Ovary (tissue), 9 donors: ENCODE data around the gene GSK3B. TPM values are rescaled to one million over a fixed set of nuclear protein-coding genes. Genes with fewer than 3 reads are reported as not detected.

ENCODE experiments used
- DNase-seq, 5 donors: peaks; one replicate each; pipeline ENCODE4 v3.0.0-alpha.2; 2019 to 2020
- H3K27ac ChIP-seq, 2 donors: fragments of 200-600 bp; one replicate each; pipeline versions ENCODE4 v1.5.1 to v1.8.0; 2019 to 2022
- H3K27me3 ChIP-seq: fragments of 200-600 bp; one replicate; pipeline ENCODE4 v1.8.0; 2022
- H3K36me3 ChIP-seq: fragments of 200-600 bp; sonication (generic); one replicate; pipeline ENCODE4 v1.5.1; 2019
- H3K4me1 ChIP-seq: one replicate; pipeline ENCODE4 v1.8.1; 2013; ENCODE audit warnings: mild to moderate bottlenecking, moderate library complexity; ENCODE audit not compliant: insufficient read depth
- H3K4me3 ChIP-seq: fragments of 200-600 bp; sonication (generic); one replicate; pipeline ENCODE4 v1.5.1; 2017
- H3K9me3 ChIP-seq, 2 donors: fragments of 200-600 bp in 1 of 2; sonication (generic) in 1 of 2; one replicate each; pipeline versions ENCODE4 v1.5.1 to v1.8.1; 2013 to 2019; ENCODE audit warnings: mild to moderate bottlenecking in 1 of 2, moderate library complexity in 1 of 2
- EP300 ChIP-seq: sonication (generic); formaldehyde crosslinking; IDR thresholded peaks from one replicate; pipeline ENCODE4 v1.6.1; 2017; ENCODE audit warnings: antibody characterized with exemption
- POLR2A ChIP-seq: fragments of 450-650 bp; IDR thresholded peaks from one replicate; pipeline ENCODE4 v1.6.1; 2017; ENCODE audit warnings: antibody characterized with exemption, mild to moderate bottlenecking, moderate library complexity
- WGBS, 3 donors: extraction: QIAGEN DNeasy Blood & Tissue Kit in 1 of 3; methylation state at CpG; one replicate each; pipeline versions ENCODE4 v1.1.5 to v1.1.7; 2013 to 2017; 5-methylcytosine and 5-hydroxymethylcytosine counted together
- intact Hi-C, 4 donors: fragments of 100-400 bp; cut with DNase I; formaldehyde crosslinking; loops; one replicate each; pipeline versions ENCODE4 v1.11.0 to v1.15.1; 2022 to 2023
- polyA plus RNA-seq, 2 donors: library from polyadenylated mRNA; stranded (reverse); fragments of 200-250 nt in 1 of 2; fragments of 350-450 nt in 1 of 2; fragmentation: Illumina TruSeq in 1 of 2; extraction: RNeasy Lipid Tissue Mini Kit (QIAGEN cat#74804) in 1 of 2; gene quantifications; one replicate each; pipeline ENCODE4 v1.2.3, GENCODE V29; 2013 to 2014
- total RNA-seq, 7 donors: library from RNA; depleted of rRNA in 2 of 7; stranded (reverse); fragments of >200 nt in 2 of 7; fragmentation: NEBNext Ultra II Directional in 3 of 7; extraction: Animal tissue kit (Norgen Biotek cat#: 25700) in 3 of 7; gene quantifications; one replicate each; pipeline versions ENCODE4 v1.1.0 to v1.2.4, GENCODE V29; 2016 to 2023
- TF ChIP-seq, protein P1 (sequence below), 3 donors: fragments of 450-650 bp in 2 of 3; fragments of 200-600 bp in 1 of 3; IDR thresholded peaks; one replicate each; pipeline versions ENCODE4 v1.5.1 to v1.8.0; 2016 to 2022; ENCODE audit warnings: antibody characterized with exemption in 3 of 3, mild to moderate bottlenecking in 1 of 3
- donor health status: DM: no; HTN: no; CAD: no; lungs with moderate emphysema.
- donor health status: DM: no; HTN: no; CAD: no.
- donor health status: Bipolar disorder and iron deficiency.
- donor health status: DM: yes; HTN: yes; CAD: no.
- donor health status: DM: no; HTN: no; CAD: no.
- donor health status: DM: yes; HTN: yes; CAD: no.

Gene GSK3B
- total and polyA plus RNA-seq, 9 donors = 8.3 to 38.4 (median 25.3) TPM

DNA sequence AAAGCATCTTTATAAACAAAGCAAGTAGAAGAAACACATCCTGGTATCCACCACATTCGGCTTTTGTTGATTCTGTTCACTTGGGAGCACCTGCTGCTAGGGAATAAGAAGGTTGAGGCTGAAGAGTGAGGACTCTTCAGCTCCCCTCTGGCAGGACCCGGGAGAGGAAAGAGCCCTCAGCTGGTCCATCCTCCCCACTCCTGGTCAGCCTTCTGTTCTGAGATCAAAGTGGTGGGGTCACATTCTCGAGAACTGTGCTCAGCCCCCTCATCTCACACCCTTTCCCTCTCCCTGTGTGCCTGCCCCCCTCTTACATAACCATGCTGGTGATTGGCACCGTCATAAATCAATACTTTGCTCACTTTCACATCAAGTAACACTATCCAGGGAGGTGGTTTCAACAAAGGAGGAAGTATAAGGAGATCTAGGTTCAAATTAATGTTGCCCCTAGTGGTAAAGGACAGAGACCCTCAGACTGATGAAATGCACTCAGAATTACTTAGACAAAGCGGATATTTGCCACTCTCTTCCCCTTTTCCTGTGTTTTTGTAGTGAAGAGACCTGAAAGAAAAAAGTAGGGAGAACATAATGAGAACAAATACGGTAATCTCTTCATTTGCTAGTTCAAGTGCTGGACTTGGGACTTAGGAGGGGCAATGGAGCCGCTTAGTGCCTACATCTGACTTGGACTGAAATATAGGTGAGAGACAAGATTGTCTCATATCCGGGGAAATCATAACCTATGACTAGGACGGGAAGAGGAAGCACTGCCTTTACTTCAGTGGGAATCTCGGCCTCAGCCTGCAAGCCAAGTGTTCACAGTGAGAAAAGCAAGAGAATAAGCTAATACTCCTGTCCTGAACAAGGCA is 312.7 kb downstream of the GSK3B start, which contains the start of gene NR1I2:
TSS of gene NR1I2 (plus strand) at position 772 of the 869 bp plus-strand sequence.
- H3K27me3 ChIP-seq = no peaks in the 10 kb centered on the region
- intact Hi-C loops = no loop called here
- H3K4me3 ChIP-seq = no peak within 1 kb of the TSS
- H3K9me3 ChIP-seq = no peaks in the 10 kb centered on the region
- 81 to 89% (median 84%) methylated on average over 10 of the region's 10 CpGs for WGBS, 3 donors
- no peaks in the 10 kb centered on the region for H3K36me3 ChIP-seq
- no peak within 1 kb of the TSS for H3K27ac ChIP-seq
- no peak for TF ChIP-seq EP300
- TF ChIP-seq, protein P1, sequence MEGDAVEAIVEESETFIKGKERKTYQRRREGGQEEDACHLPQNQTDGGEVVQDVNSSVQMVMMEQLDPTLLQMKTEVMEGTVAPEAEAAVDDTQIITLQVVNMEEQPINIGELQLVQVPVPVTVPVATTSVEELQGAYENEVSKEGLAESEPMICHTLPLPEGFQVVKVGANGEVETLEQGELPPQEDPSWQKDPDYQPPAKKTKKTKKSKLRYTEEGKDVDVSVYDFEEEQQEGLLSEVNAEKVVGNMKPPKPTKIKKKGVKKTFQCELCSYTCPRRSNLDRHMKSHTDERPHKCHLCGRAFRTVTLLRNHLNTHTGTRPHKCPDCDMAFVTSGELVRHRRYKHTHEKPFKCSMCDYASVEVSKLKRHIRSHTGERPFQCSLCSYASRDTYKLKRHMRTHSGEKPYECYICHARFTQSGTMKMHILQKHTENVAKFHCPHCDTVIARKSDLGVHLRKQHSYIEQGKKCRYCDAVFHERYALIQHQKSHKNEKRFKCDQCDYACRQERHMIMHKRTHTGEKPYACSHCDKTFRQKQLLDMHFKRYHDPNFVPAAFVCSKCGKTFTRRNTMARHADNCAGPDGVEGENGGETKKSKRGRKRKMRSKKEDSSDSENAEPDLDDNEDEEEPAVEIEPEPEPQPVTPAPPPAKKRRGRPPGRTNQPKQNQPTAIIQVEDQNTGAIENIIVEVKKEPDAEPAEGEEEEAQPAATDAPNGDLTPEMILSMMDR (IDR thresholded peaks at IDR 0.05) = no peak
- TF ChIP-seq POLR2A = no peak
- no peaks in the 10 kb centered on the region for H3K4me1 ChIP-seq
- DNase-seq = no peak

DNA sequence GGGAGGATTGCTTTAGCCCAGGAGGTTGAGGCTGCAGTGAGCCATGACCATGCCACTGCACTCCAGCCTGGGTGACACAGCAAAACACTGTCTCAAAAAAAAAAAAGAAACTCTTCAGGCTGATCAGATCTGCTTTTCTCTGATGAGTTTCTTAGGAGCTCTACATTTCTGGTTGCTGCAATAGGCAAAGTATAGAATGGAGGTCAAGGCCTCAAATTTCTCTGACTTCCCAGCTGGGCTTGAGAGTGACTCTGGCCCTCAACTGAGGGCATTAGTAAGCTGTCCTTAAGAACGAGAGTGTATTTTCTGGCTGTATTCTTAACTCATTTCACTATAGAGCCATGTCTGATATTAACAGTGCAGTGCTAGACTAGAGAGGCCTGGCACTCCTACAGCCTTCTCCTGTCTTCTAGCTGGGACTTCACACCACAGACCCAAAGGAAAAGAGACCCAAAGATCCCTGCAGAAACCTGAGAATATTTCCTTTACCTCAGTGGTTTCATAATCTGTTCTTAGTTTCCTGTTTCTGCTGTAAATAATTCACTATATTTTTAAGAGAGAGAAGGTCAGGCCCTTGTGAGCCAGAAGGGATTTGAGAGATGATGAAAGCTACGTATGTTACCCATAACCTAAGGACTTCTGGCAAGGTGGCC is 314.4 kb downstream of the GSK3B start:
- WGBS, 3 donors = 74 to 87% (median 77%) methylated on average over 2 of the region's 2 CpGs
- Histone ChIP-seq H3K36me3 (no peaks in the 10 kb centered on the region), H3K9me3 (no peaks in the 10 kb centered on the region), H3K27me3 (no peaks in the 10 kb centered on the region), H3K27ac (no peak overlapping the region), H3K4me1 (no peaks in the 10 kb centered on the region), H3K4me3 (no peak overlapping the region)
- DNase-seq = no peak
- intact Hi-C loops = no loop called here
- TF ChIP-seq EP300 = no peak
- TF ChIP-seq, protein P1 (IDR thresholded peaks at IDR 0.05) = no peak
- no peak for TF ChIP-seq POLR2A

DNA sequence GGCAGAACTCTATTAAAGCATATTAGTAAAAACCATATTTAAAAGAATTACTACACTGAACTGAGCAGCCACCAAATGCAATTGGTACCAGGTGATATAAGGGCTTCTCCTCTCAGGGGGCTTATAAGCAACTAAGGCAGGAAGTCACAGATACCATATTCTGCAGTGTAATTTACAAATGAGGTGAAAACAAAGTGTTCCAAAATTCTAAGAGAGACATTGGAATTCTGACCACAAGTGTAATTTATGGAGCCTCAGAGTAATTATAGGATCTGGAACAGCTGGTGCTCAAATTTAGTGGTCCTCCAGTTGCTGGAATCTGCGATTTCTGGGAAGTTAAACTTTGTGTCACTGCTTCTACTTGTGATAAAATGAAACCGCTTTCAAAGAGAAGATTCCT is 315.4 kb downstream of the GSK3B start:
- intact Hi-C loops = no loop called here
- Histone ChIP-seq H3K9me3 (no peaks in the 10 kb centered on the region), H3K27ac (no peak overlapping the region), H3K4me3 (no peak overlapping the region), H3K4me1 (no peaks in the 10 kb centered on the region), H3K36me3 (no peaks in the 10 kb centered on the region), H3K27me3 (no peaks in the 10 kb centered on the region)
- TF ChIP-seq POLR2A (no peak), EP300 (no peak)
- TF ChIP-seq, protein P1 (IDR thresholded peaks at IDR 0.05) = no peak
- no peak for DNase-seq
- WGBS, 3 donors = 42 to 54% (median 44%) methylated on average over 2 of the region's 2 CpGs

DNA sequence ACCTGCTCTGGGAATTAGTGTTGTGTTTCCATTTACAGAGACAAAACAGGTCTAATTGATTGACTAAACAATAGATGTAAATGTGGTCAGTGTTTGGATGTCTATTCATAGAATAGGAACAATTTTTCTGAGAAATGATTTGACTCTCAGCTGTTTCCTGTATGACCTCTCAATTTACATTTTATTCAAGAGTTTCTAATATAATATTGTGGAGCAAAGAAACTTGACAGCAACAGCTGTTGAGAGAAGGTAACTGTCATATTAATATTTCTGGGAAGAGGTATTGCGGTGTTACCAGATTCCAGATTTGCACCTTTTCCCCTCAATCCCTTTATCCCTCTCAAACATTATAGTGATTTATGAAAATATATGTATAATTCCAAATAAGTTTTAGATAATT is 316.1 kb downstream of the GSK3B start:
- WGBS, 3 donors = 97 to 98% (median 98%) methylated on average over 1 of the region's 1 CpG
- H3K36me3 ChIP-seq = no peaks in the 10 kb centered on the region
- no peak overlapping the region for H3K27ac ChIP-seq
- H3K4me1 ChIP-seq = no peaks in the 10 kb centered on the region
- H3K4me3 ChIP-seq = no peak overlapping the region
- intact Hi-C loops = no loop called here
- TF ChIP-seq EP300 (no peak), POLR2A (no peak)
- TF ChIP-seq, protein P1 (IDR thresholded peaks at IDR 0.05) = no peak
- no peaks in the 10 kb centered on the region for H3K27me3 ChIP-seq
- no peaks in the 10 kb centered on the region for H3K9me3 ChIP-seq
- DNase-seq = no peak
